Panc1 (cell line): ENCODE data around the gene ZNF300. TPM values are rescaled to one million over a fixed set of nuclear protein-coding genes. Genes with fewer than 3 reads are reported as not detected.

ENCODE experiments used
- ATAC-seq: fragments of 200-7000 bp; cut with Tn5 transposase; 2 replicates; pipeline ENCODE4 v1.9.1; 2020; ENCODE audit warnings: mild to moderate bottlenecking, moderate library complexity
- BruUV-seq: library from RNA; stranded (reverse); fragments of 400-500 nt; replicated peaks from 2 replicates; lab custom pipeline; 2021; lab: Mats Ljungman, UMichigan
- CTCF ChIA-PET: fragments of 300-600 bp; sonication (Branson Sonifier 250); formaldehyde crosslinking; loops from one replicate; lab custom pipeline; 2022; ENCODE audit warnings: antibody characterized with exemption; lab: Charles Lee
- POLR2A ChIA-PET: fragments of 300-600 bp; sonication (Branson Sonifier 250); formaldehyde crosslinking; loops from one replicate; lab custom pipeline; 2022; ENCODE audit warnings: antibody characterized with exemption; lab: Charles Lee
- DNase-seq: peaks from one replicate; pipeline ENCODE4 v3.0.0-alpha.2; 2010; ENCODE audit warnings: low read depth, low spot score
- H3K27ac ChIP-seq: 2 replicates; pipeline ENCODE4 v1.5.1; 2011; ENCODE audit warnings: mild to moderate bottlenecking, low read length, inconsistent platforms
- H3K27me3 ChIP-seq: fragments of 200-500 bp; sonication (Bioruptor generic); 2 replicates; pipeline ENCODE4 v1.6.0; 2014; ENCODE audit warnings: low read length, inconsistent platforms; ENCODE audit not compliant: control insufficient read depth, insufficient read depth
- H3K36me3 ChIP-seq: fragments of 200-500 bp; sonication (Bioruptor generic); 2 replicates; pipeline ENCODE4 v1.5.1; 2014; ENCODE audit warnings: inconsistent platforms, mild to moderate bottlenecking, low read length, moderate library complexity; ENCODE audit not compliant: control insufficient read depth, insufficient read depth
- H3K4me1 ChIP-seq: 2 replicates; pipeline ENCODE4 v1.5.1; 2011; ENCODE audit warnings: inconsistent platforms, mild to moderate bottlenecking, low read length, moderate library complexity; ENCODE audit not compliant: control insufficient read depth, insufficient read depth
- H3K4me3 ChIP-seq, 2 experiments: 2 replicates each; pipeline ENCODE4 v1.5.1; 2011 to 2012; ENCODE audit warnings: low read depth in 2 of 2, low read length in 2 of 2, mild to moderate bottlenecking in 2 of 2, inconsistent platforms in 1 of 2, moderate library complexity in 1 of 2
- H3K9me3 ChIP-seq: fragments of 200-500 bp; sonication (Bioruptor generic); 2 replicates; pipeline ENCODE4 v1.5.1; 2014; ENCODE audit warnings: low read depth, mild to moderate bottlenecking, inconsistent platforms, low read length, moderate library complexity; ENCODE audit not compliant: control insufficient read depth, insufficient read depth
- POLR2AphosphoS5 ChIP-seq: IDR thresholded peaks from 2 replicates; pipeline ENCODE4 v1.6.1; 2012; ENCODE audit warnings: mild to moderate bottlenecking, low read depth, low read length, moderate library complexity
- SIN3A ChIP-seq: IDR thresholded peaks from 2 replicates; pipeline ENCODE4 v1.6.1; 2012; ENCODE audit warnings: low read depth, mild to moderate bottlenecking, low read length, moderate library complexity, borderline replicate concordance; ENCODE audit not compliant: insufficient read depth
- TCF7L2 ChIP-seq: IDR thresholded peaks from 2 replicates; pipeline ENCODE4 v1.6.1; 2011; ENCODE audit warnings: mild to moderate bottlenecking, low read depth, low read length, inconsistent platforms
- in situ Hi-C: cut with HindIII; loops from 2 replicates; pipeline ENCODE4 v1.10.0; 2016; ENCODE audit warnings: low sequenced_read_pairs, low pct_unique_long_range_greater_than_20kb
- intact Hi-C: fragments of 100-400 bp; cut with micrococcal nuclease; formaldehyde crosslinking; loops from one replicate; pipeline ENCODE4 v1.10.0; 2022; ENCODE audit not compliant: unreplicated experiment
- total RNA-seq: library from RNA; stranded (reverse); gene quantifications from one replicate; pipeline ENCODE4 v1.2.1, GENCODE V29; 2021; ENCODE audit not compliant: unreplicated experiment
- TF ChIP-seq, protein P1 (sequence below), 2 experiments: IDR thresholded peaks; 2 replicates each; pipeline ENCODE4 v1.6.1; 2011 to 2012; ENCODE audit warnings: low read depth in 2 of 2, control low read depth in 1 of 2, low read length in 1 of 2, mild to moderate bottlenecking in 1 of 2, moderate library complexity in 1 of 2; ENCODE audit not compliant: insufficient read depth in 1 of 2
- TF ChIP-seq, protein P2 (sequence below): fragments of 450-650 bp; IDR thresholded peaks from 2 replicates; pipeline ENCODE4 v1.5.1; 2017; ENCODE audit warnings: mild to moderate bottlenecking

Gene ZNF300
- total RNA-seq, 1 experiment from 2014 or later: 0.05 TPM

GRCh38 chr5:150946351-150946905, 41.6 kb upstream of the ZNF300 start:
- H3K27me3 ChIP-seq: no peaks in the 10 kb centered on the region
- no peaks in the 10 kb centered on the region for H3K4me1 ChIP-seq
- H3K9me3 ChIP-seq: peaks cover 74% of the 10 kb centered on the region
- no peak overlapping the region for H3K4me3 ChIP-seq
- POLR2A ChIA-PET: no interaction called here
- TF ChIP-seq, protein P1, sequence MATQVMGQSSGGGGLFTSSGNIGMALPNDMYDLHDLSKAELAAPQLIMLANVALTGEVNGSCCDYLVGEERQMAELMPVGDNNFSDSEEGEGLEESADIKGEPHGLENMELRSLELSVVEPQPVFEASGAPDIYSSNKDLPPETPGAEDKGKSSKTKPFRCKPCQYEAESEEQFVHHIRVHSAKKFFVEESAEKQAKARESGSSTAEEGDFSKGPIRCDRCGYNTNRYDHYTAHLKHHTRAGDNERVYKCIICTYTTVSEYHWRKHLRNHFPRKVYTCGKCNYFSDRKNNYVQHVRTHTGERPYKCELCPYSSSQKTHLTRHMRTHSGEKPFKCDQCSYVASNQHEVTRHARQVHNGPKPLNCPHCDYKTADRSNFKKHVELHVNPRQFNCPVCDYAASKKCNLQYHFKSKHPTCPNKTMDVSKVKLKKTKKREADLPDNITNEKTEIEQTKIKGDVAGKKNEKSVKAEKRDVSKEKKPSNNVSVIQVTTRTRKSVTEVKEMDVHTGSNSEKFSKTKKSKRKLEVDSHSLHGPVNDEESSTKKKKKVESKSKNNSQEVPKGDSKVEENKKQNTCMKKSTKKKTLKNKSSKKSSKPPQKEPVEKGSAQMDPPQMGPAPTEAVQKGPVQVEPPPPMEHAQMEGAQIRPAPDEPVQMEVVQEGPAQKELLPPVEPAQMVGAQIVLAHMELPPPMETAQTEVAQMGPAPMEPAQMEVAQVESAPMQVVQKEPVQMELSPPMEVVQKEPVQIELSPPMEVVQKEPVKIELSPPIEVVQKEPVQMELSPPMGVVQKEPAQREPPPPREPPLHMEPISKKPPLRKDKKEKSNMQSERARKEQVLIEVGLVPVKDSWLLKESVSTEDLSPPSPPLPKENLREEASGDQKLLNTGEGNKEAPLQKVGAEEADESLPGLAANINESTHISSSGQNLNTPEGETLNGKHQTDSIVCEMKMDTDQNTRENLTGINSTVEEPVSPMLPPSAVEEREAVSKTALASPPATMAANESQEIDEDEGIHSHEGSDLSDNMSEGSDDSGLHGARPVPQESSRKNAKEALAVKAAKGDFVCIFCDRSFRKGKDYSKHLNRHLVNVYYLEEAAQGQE (IDR thresholded peaks at IDR 0.05; ENCODE audit: insufficient read depth in 1 of 2, low read depth in 2 of 2, low read length in 1 of 2): no peak
- TF ChIP-seq TCF7L2: no peak
- TF ChIP-seq POLR2AphosphoS5: no peak
- TF ChIP-seq SIN3A: no peak
- TF ChIP-seq, protein P2, sequence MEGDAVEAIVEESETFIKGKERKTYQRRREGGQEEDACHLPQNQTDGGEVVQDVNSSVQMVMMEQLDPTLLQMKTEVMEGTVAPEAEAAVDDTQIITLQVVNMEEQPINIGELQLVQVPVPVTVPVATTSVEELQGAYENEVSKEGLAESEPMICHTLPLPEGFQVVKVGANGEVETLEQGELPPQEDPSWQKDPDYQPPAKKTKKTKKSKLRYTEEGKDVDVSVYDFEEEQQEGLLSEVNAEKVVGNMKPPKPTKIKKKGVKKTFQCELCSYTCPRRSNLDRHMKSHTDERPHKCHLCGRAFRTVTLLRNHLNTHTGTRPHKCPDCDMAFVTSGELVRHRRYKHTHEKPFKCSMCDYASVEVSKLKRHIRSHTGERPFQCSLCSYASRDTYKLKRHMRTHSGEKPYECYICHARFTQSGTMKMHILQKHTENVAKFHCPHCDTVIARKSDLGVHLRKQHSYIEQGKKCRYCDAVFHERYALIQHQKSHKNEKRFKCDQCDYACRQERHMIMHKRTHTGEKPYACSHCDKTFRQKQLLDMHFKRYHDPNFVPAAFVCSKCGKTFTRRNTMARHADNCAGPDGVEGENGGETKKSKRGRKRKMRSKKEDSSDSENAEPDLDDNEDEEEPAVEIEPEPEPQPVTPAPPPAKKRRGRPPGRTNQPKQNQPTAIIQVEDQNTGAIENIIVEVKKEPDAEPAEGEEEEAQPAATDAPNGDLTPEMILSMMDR: no peak
- CTCF ChIA-PET: no interaction called here
- ATAC-seq (no peak), DNase-seq (no peak)
- BruUV-seq: no TSS peak
- H3K27ac ChIP-seq: no peak overlapping the region
- intact Hi-C loops: no loop called here
- no peaks in the 10 kb centered on the region for H3K36me3 ChIP-seq
- in situ Hi-C loops: no loop called here

DNA sequence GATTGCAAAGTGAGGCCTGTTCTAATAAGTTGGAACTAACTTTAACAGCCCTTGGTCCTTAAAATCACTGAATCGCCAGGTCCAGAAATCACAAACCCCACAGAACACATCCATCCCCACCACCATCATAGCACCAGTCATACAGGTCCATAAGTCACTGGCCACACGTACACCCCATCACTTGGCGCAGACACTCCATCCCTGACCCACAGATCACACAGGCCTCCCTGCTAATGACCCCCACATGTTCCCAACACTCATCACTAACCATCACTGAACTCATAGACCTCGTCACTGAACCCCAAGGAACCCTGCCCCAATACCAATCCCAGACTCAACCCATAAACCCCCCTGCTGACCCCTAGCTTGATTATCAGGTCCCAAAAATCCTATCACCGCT, 41.2 kb upstream of the ZNF300 start:
- no peaks in the 10 kb centered on the region for H3K27me3 ChIP-seq
- ChIA-PET POLR2A (no interaction called here), CTCF (no interaction called here)
- TF ChIP-seq, protein P2: no peak
- TF ChIP-seq, protein P1 (IDR thresholded peaks at IDR 0.05; ENCODE audit: insufficient read depth in 1 of 2, low read depth in 2 of 2, low read length in 1 of 2): no peak
- TF ChIP-seq TCF7L2 (no peak), SIN3A (no peak), POLR2AphosphoS5 (no peak)
- no TSS peak for BruUV-seq
- intact Hi-C loops (no loop called here), in situ Hi-C loops (no loop called here)
- H3K4me3 ChIP-seq: no peak overlapping the region
- peaks cover 73% of the 10 kb centered on the region for H3K9me3 ChIP-seq
- DNase-seq (no peak), ATAC-seq (no peak)
- H3K4me1 ChIP-seq: no peaks in the 10 kb centered on the region
- H3K36me3 ChIP-seq: no peaks in the 10 kb centered on the region
- H3K27ac ChIP-seq: no peak overlapping the region
